Stimulated activated CD4-positive, alpha-beta T cell treated with anti-CD3 and anti-CD28 coated beads, Interleukin-4, amount 100 ng/mL, for 48 hours (primary cell): ENCODE results near the gene TMEM171.

Experiments
- DNase-seq, 2 donors: peaks; one replicate each; pipeline ENCODE4 v3.0.0-alpha.2; 2020; ENCODE audit warnings: low read depth in 2 of 2

Gene TMEM171

GRCh38 chr5:73119451-73120157 is 771 bp upstream of the TMEM171 start:
- DNase-seq = no peak

GRCh38 chr5:73121119-73121463 is 716 bp downstream of the TMEM171 start:
- no peak for DNase-seq

GRCh38 chr5:73122875-73123810 is 2.8 kb downstream of the TMEM171 start:
- DNase-seq = no peak

- DNase-seq = no peak
These were observed 4.9 kb downstream of the TMEM171 start for GRCh38 chr5:73125289-73125688.

- DNase-seq = no peak
These were observed 6.0 kb downstream of the TMEM171 start for GRCh38 chr5:73126381-73126780.

GRCh38 chr5:73126957-73127356 is 6.6 kb downstream of the TMEM171 start:
- no peak for DNase-seq

- DNase-seq = no peak
These were observed 8.8 kb downstream of the TMEM171 start for GRCh38 chr5:73129143-73129542.

- no peak for DNase-seq
These were observed 10.4 kb downstream of the TMEM171 start for GRCh38 chr5:73130811-73131210.

- DNase-seq = no peak
These were observed 11.5 kb downstream of the TMEM171 start for GRCh38 chr5:73131711-73132425.

- DNase-seq = no peak
These were observed 12.4 kb downstream of the TMEM171 start for GRCh38 chr5:73132759-73133158.

- DNase-seq = no peak
These were observed 14.6 kb downstream of the TMEM171 start for GRCh38 chr5:73135021-73135420.

- no peak for DNase-seq
These were observed 15.2 kb downstream of the TMEM171 start for GRCh38 chr5:73135429-73136054.

- no peak for DNase-seq
These were observed 15.7 kb downstream of the TMEM171 start for GRCh38 chr5:73136055-73136562.

GRCh38 chr5:73137563-73138530 is 17.5 kb downstream of the TMEM171 start:
- DNase-seq = no peak

- DNase-seq = no peak
These were observed 19.1 kb downstream of the TMEM171 start for GRCh38 chr5:73139485-73139884.

- no peak for DNase-seq
These were observed 20.4 kb downstream of the TMEM171 start for GRCh38 chr5:73140801-73141200.

GRCh38 chr5:73142035-73142434 is 21.7 kb downstream of the TMEM171 start:
- no peak for DNase-seq

GRCh38 chr5:73143716-73144115 is 23.3 kb downstream of the TMEM171 start:
- no peak for DNase-seq

- DNase-seq = no peak
These were observed 29.2 kb downstream of the TMEM171 start for GRCh38 chr5:73149540-73149939.

GRCh38 chr5:73150876-73151275 is 30.5 kb downstream of the TMEM171 start:
- no peak for DNase-seq
